HCT116 (cell line): ENCODE measurements around the gene DOCK9. TPM values are rescaled to one million over a fixed set of nuclear protein-coding genes. Genes with fewer than 3 reads are reported as not detected.
A peak's percentile ranks its signal among the peaks of the same experiment; 100 is the strongest.

Source experiments
- ATAC-seq: fragments of 200-7000 bp; cut with Tn5 transposase; 2 replicates; pipeline ENCODE4 v1.9.1; 2020; ENCODE audit warnings: mild to moderate bottlenecking, moderate library complexity
- BruUV-seq: library from RNA; stranded (reverse); fragments of 400-500 nt; replicated peaks from 2 replicates; lab custom pipeline; 2021; lab: Mats Ljungman, UMichigan
- CTCF ChIA-PET: fragments of 300-600 bp; sonication (Branson Sonifier 250); formaldehyde crosslinking; loops from one replicate; lab custom pipeline; 2021; ENCODE audit warnings: antibody characterized with exemption; lab: Charles Lee
- POLR2A ChIA-PET: fragments of 300-600, 350-600 bp; sonication (Branson Sonifier 250); formaldehyde crosslinking; loops from one replicate; lab custom pipeline; 2021; ENCODE audit warnings: antibody characterized with exemption; lab: Charles Lee
- RAD21 ChIA-PET, 2 experiments: fragments of 300-600 bp; sonication (Branson Sonifier 250); formaldehyde crosslinking; loops; one replicate each; lab custom pipeline; 2023; ENCODE audit warnings: low total read pairs in 2 of 2; ENCODE audit not compliant: uncharacterized antibody in 2 of 2, unreplicated experiment in 2 of 2, low non-redundant PET in 1 of 2; lab: Charles Lee
- DNase-seq: peaks from one replicate; pipeline ENCODE4 v3.0.0-alpha.2; 2010; ENCODE audit warnings: low read depth, low spot score
- H2AFZ ChIP-seq: fragments of 200-600 bp; shearing (Covaris generic), sonication (generic); 2 replicates; pipeline ENCODE4 v1.6.1; 2017; ENCODE audit warnings: low read depth, mixed run types, mixed read lengths, antibody characterized with exemption, low read length; ENCODE audit not compliant: poor library complexity, severe bottlenecking
- H3K27ac ChIP-seq: 2 replicates; pipeline ENCODE4 v1.5.1; 2012; ENCODE audit warnings: low read depth, low read length
- H3K27me3 ChIP-seq: fragments of 200-600 bp; sonication (generic); 2 replicates; pipeline ENCODE4 v1.6.1; 2016; ENCODE audit warnings: mixed run types, low read length, mixed read lengths; ENCODE audit not compliant: insufficient read depth
- H3K36me3 ChIP-seq, 2 experiments: fragments of 200-500 bp in 1 of 2; fragments of 200-600 bp in 1 of 2; sonication (Bioruptor generic) in 1 of 2; sonication (generic) in 1 of 2; 2 replicates each; pipeline versions ENCODE4 v1.5.1 to v1.6.1; 2014 to 2016; ENCODE audit warnings: low read length in 2 of 2, inconsistent platforms in 1 of 2, mixed read lengths in 1 of 2, mixed run types in 1 of 2; ENCODE audit not compliant: insufficient read depth in 2 of 2, control insufficient read depth in 1 of 2
- H3K4me1 ChIP-seq, 2 experiments: fragments of 200-600 bp in 1 of 2; sonication (generic) in 1 of 2; 2 replicates each; pipeline versions ENCODE4 v1.5.1 to v1.6.1; 2012 to 2017; ENCODE audit warnings: low read length in 2 of 2, inconsistent platforms in 1 of 2, mild to moderate bottlenecking in 1 of 2, mixed read lengths in 1 of 2, mixed run types in 1 of 2, moderate library complexity in 1 of 2; ENCODE audit not compliant: insufficient read depth in 2 of 2, control insufficient read depth in 1 of 2
- H3K4me2 ChIP-seq: fragments of 200-600 bp; sonication (generic); 2 replicates; pipeline ENCODE4 v1.6.1; 2017; ENCODE audit warnings: mixed run types, low read length, mixed read lengths
- H3K4me3 ChIP-seq, 2 experiments: fragments of 200-600 bp in 1 of 2; sonication (generic) in 1 of 2; replicated peaks in 1 of 2; 2 replicates each; pipeline ENCODE4 v1.5.1; 2011 to 2016; ENCODE audit warnings: low read length in 2 of 2, control low read depth in 1 of 2, low read depth in 1 of 2, mild to moderate bottlenecking in 1 of 2, mixed read lengths in 1 of 2, mixed run types in 1 of 2
- H3K79me2 ChIP-seq: fragments of 200-600 bp; sonication (generic); 2 replicates; pipeline ENCODE4 v1.6.1; 2017; ENCODE audit warnings: mild to moderate bottlenecking, mixed run types, low read length, moderate library complexity, mixed read lengths; ENCODE audit not compliant: insufficient read depth
- H3K9ac ChIP-seq: fragments of 200-600 bp; sonication (generic); 2 replicates; pipeline ENCODE4 v1.6.1; 2016; ENCODE audit warnings: low read length, mixed read lengths
- H3K9me2 ChIP-seq: fragments of 200-600 bp; sonication (generic), shearing (Covaris generic); 2 replicates; pipeline ENCODE4 v1.6.1; 2017; ENCODE audit warnings: mixed run types, mild to moderate bottlenecking, moderate library complexity; ENCODE audit not compliant: insufficient read depth
- H3K9me3 ChIP-seq, 2 experiments: fragments of 200-500 bp in 1 of 2; fragments of 200-600 bp in 1 of 2; sonication (Bioruptor generic) in 1 of 2; sonication (generic) in 1 of 2; 2 replicates each; pipeline ENCODE4 v1.6.1; 2014 to 2017; ENCODE audit warnings: low read length in 2 of 2, mixed read lengths in 2 of 2, inconsistent platforms in 1 of 2, low read depth in 1 of 2, mild to moderate bottlenecking in 1 of 2, mixed run types in 1 of 2, moderate library complexity in 1 of 2; ENCODE audit not compliant: control insufficient read depth in 1 of 2, insufficient read depth in 1 of 2
- H4K20me1 ChIP-seq: fragments of 200-600 bp; sonication (generic), shearing (Covaris generic); 2 replicates; pipeline ENCODE4 v1.6.1; 2017; ENCODE audit warnings: mixed run types, mild to moderate bottlenecking, moderate library complexity; ENCODE audit not compliant: insufficient read depth
- CEBPB ChIP-seq: IDR thresholded peaks from 2 replicates; pipeline ENCODE4 v1.6.1; 2012; ENCODE audit warnings: low read depth
- CTCF ChIP-seq, 3 experiments: fragments of 200-600 bp in 1 of 3; sonication (generic) in 1 of 3; IDR thresholded peaks in 2 of 3; conservative IDR thresholded peaks in 1 of 3; 2 replicates each; pipeline ENCODE4 v1.5.1; 2012 to 2017; ENCODE audit warnings: low read depth in 2 of 3, low read length in 2 of 3, antibody characterized with exemption in 1 of 3, borderline replicate concordance in 1 of 3, control low read depth in 1 of 3, mild to moderate bottlenecking in 1 of 3, mixed read lengths in 1 of 3, mixed run types in 1 of 3, moderate library complexity in 1 of 3; ENCODE audit not compliant: insufficient read depth in 1 of 3
- EGR1 ChIP-seq: IDR thresholded peaks from 2 replicates; pipeline ENCODE4 v1.6.1; 2012; ENCODE audit warnings: low read depth
- ELF1 ChIP-seq: IDR thresholded peaks from 2 replicates; pipeline ENCODE4 v1.6.1; 2012; ENCODE audit warnings: low read depth, borderline replicate concordance
- EZH2 ChIP-seq: fragments of 200-600 bp; sonication (generic); IDR thresholded peaks from 2 replicates; pipeline ENCODE4 v1.6.1; 2017; ENCODE audit warnings: antibody characterized with exemption, mixed run types
- EZH2phosphoT487 ChIP-seq: fragments of 200-600 bp; IDR thresholded peaks from 2 replicates; pipeline ENCODE4 v1.6.1; 2018; ENCODE audit warnings: antibody characterized with exemption, borderline replicate concordance
- JUND ChIP-seq: IDR thresholded peaks from 2 replicates; pipeline ENCODE4 v1.6.1; 2012
- POLR2A ChIP-seq: IDR thresholded peaks from 2 replicates; pipeline ENCODE4 v1.7.0; 2011; ENCODE audit warnings: borderline replicate concordance; ENCODE audit not compliant: insufficient read depth, insufficient read length; ENCODE audit errors: extremely low read depth
- SIN3A ChIP-seq: IDR thresholded peaks from 2 replicates; pipeline ENCODE4 v1.6.1; 2012; ENCODE audit warnings: low read depth
- TCF7L2 ChIP-seq: IDR thresholded peaks from 2 replicates; pipeline ENCODE4 v1.7.0; 2011; ENCODE audit warnings: borderline replicate concordance, inconsistent platforms; ENCODE audit not compliant: insufficient read depth, insufficient read length; ENCODE audit errors: extremely low read depth
- YY1 ChIP-seq: IDR thresholded peaks from 2 replicates; pipeline ENCODE4 v1.6.1; 2011; ENCODE audit warnings: low read length, low read depth, moderate library complexity, mild to moderate bottlenecking; ENCODE audit not compliant: insufficient replicate concordance; ENCODE audit errors: extremely low read depth
- intact Hi-C: fragments of 100-400 bp; cut with micrococcal nuclease; formaldehyde crosslinking; loops from 2 replicates; pipeline ENCODE4 v1.10.0; 2022
- total RNA-seq: library from RNA; stranded (reverse); gene quantifications from one replicate; pipeline ENCODE4 v1.2.1, GENCODE V29; 2021; ENCODE audit not compliant: unreplicated experiment
- TF ChIP-seq, protein P1 (sequence below): IDR thresholded peaks from 2 replicates; pipeline ENCODE4 v1.6.1; 2012
- TF ChIP-seq, protein P2 (sequence below): IDR thresholded peaks from 2 replicates; pipeline ENCODE4 v1.6.1; 2012
- TF ChIP-seq, protein P3 (sequence below): IDR thresholded peaks from 2 replicates; pipeline ENCODE4 v1.6.1; 2011; ENCODE audit warnings: mild to moderate bottlenecking, low read length, moderate library complexity; ENCODE audit not compliant: insufficient replicate concordance; ENCODE audit errors: extremely low read depth

Gene DOCK9
- total RNA-seq, 1 experiment from 2014 or later, result 58.8 TPM

DNA sequence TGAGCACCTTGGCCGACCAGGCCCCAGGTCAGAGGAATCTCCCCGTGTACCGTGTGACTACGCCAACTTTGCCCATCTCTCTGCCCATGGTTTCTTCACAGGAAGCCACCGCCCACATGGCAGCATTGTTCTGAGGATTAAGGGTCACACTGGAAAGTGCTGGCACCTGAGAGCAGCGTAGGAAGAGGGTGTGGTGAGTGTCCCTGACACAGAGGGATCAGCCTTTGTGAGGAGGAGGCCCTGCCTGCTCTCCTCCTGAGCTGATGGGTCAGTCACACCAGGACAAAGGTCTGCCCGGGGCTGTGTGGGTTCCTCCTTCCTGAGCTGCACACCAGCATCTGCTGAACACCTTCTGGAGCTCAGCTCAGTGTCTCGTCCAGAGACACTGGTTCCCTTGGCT is 193.2 kb downstream of the DOCK9 start:
- no peaks in the 10 kb centered on the region for H3K27me3 ChIP-seq
- no peak overlapping the region for H3K4me3 ChIP-seq
- POLR2A ChIA-PET, result no interaction called here
- DNase-seq (no peak), ATAC-seq (peak; percentile 22; the same call in 1 of the 2 replicates)
- intact Hi-C loops, result no loop called here
- RAD21 ChIA-PET, result no interaction called here
- TF ChIP-seq CEBPB, result no peak
- TF ChIP-seq EGR1, result no peak
- TF ChIP-seq CTCF (IDR thresholded peaks at IDR 0.05 in 2 of 3, conservative IDR thresholded peaks at IDR 0.05 in 1 of 3; ENCODE audit: borderline replicate concordance in 1 of 3, insufficient read depth in 1 of 3, low read depth in 2 of 3, low read length in 2 of 3), result no peak
- TF ChIP-seq, protein P1, sequence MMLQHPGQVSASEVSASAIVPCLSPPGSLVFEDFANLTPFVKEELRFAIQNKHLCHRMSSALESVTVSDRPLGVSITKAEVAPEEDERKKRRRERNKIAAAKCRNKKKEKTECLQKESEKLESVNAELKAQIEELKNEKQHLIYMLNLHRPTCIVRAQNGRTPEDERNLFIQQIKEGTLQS, result no peak
- TF ChIP-seq, protein P2, sequence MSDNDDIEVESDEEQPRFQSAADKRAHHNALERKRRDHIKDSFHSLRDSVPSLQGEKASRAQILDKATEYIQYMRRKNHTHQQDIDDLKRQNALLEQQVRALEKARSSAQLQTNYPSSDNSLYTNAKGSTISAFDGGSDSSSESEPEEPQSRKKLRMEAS, result no peak
- TF ChIP-seq EZH2phosphoT487, result no peak
- no peak for TF ChIP-seq SIN3A
- no peak for TF ChIP-seq TCF7L2
- TF ChIP-seq, protein P3, sequence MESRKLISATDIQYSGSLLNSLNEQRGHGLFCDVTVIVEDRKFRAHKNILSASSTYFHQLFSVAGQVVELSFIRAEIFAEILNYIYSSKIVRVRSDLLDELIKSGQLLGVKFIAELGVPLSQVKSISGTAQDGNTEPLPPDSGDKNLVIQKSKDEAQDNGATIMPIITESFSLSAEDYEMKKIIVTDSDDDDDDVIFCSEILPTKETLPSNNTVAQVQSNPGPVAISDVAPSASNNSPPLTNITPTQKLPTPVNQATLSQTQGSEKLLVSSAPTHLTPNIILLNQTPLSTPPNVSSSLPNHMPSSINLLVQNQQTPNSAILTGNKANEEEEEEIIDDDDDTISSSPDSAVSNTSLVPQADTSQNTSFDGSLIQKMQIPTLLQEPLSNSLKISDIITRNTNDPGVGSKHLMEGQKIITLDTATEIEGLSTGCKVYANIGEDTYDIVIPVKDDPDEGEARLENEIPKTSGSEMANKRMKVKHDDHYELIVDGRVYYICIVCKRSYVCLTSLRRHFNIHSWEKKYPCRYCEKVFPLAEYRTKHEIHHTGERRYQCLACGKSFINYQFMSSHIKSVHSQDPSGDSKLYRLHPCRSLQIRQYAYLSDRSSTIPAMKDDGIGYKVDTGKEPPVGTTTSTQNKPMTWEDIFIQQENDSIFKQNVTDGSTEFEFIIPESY, result no peak
- no peak for TF ChIP-seq JUND
- no peak for TF ChIP-seq EZH2
- TF ChIP-seq YY1, result no peak
- no peak for TF ChIP-seq POLR2A
- no peak for TF ChIP-seq ELF1
- H3K79me2 ChIP-seq, result no peaks in the 10 kb centered on the region
- no peaks in the 10 kb centered on the region for H4K20me1 ChIP-seq
- no TSS peak for BruUV-seq
- no peak overlapping the region for H3K27ac ChIP-seq
- no peaks in the 10 kb centered on the region for H3K9me3 ChIP-seq
- H2AFZ ChIP-seq, result no peak overlapping the region
- H3K9me2 ChIP-seq, result no peaks in the 10 kb centered on the region
- no peak overlapping the region for H3K9ac ChIP-seq
- H3K4me1 ChIP-seq, result peaks cover 0 to 8% of the 10 kb centered on the region in 2 experiments; a peak in 1 of 4 replicates
- no peaks in the 10 kb centered on the region for H3K36me3 ChIP-seq
- CTCF ChIA-PET, result no interaction called here
- H3K4me2 ChIP-seq, result no peak overlapping the region
